K562 (cell line): ENCODE results near the gene TNFSF9. TPM values are rescaled to one million over a fixed set of nuclear protein-coding genes. Genes with fewer than 3 reads are reported as not detected.

ENCODE experiments used
- CHD1 ChIP-seq: fragments of 200-600 bp; sonication (generic); IDR thresholded peaks from one replicate; pipeline ENCODE4 v1.6.1; 2012; ENCODE audit warnings: mild to moderate bottlenecking, moderate library complexity, low read length, inconsistent platforms
- HNRNPK ChIP-seq: fragments of 200-400 bp; formaldehyde crosslinking; IDR thresholded peaks from one replicate; pipeline ENCODE4 v1.6.1; 2018; ENCODE audit warnings: mild to moderate bottlenecking, low read depth, low read length; ENCODE audit not compliant: poor library complexity, severe bottlenecking
- KDM1A ChIP-seq, 2 experiments: fragments of 450-650 bp; IDR thresholded peaks; 2 replicates each; pipeline ENCODE4 v1.6.1; 2016; ENCODE audit warnings: mild to moderate bottlenecking in 2 of 2
- NCOA4 ChIP-seq: fragments of 450-650 bp; IDR thresholded peaks from 2 replicates; pipeline ENCODE4 v1.6.1; 2018; ENCODE audit warnings: mild to moderate bottlenecking; ENCODE audit not compliant: partially characterized antibody
- SNRNP70 ChIP-seq: fragments of 200-400 bp; formaldehyde crosslinking; optimal IDR thresholded peaks from 2 replicates; pipeline ENCODE3; 2017; ENCODE audit warnings: low read depth, low read length
- polyA plus RNA-seq, 8 experiments: library from polyadenylated mRNA; depleted of rRNA in 4 of 8; stranded (reverse) in 5 of 8; unstranded in 3 of 8; fragments of >200 nt; fragmentation: Nextera tagmentation in 2 of 8; fragmentation: Illumina TruSeq in 1 of 8; extraction: Ambion mirVana in 2 of 8; extraction: Trizol in 1 of 8; gene quantifications; 2 replicates each; pipeline versions ENCODE4 v1.2.1 to v1.2.3, GENCODE V29; 2011 to 2014; ENCODE audit warnings: inconsistent platforms in 1 of 8, missing spikeins in 1 of 8
- total RNA-seq, 7 experiments: library from RNA; depleted of rRNA in 6 of 7; stranded (reverse); fragments of >200 nt in 6 of 7; fragmentation: Illumina TruSeq in 2 of 7; extraction: Trizol in 2 of 7; gene quantifications; 2 replicates each; pipeline versions ENCODE4 v1.2.1 to v1.2.3, GENCODE V29; 2011 to 2021; ENCODE audit warnings: low replicate concordance in 1 of 7
- TF ChIP-seq, protein P1 (sequence below): sonication (generic); formaldehyde crosslinking; IDR thresholded peaks from 2 replicates; pipeline ENCODE4 v1.8.1; 2023; ENCODE audit warnings: mild to moderate bottlenecking, missing genetic modification reagents
- TF ChIP-seq, protein P2 (sequence below): fragments of 250-450 bp; sonication (Bioruptor Pico); IDR thresholded peaks from 2 replicates; pipeline ENCODE4 v1.8.0; 2022; ENCODE audit warnings: inconsistent platforms
- TF ChIP-seq, protein P3 (sequence below), 2 experiments: fragments of 450-650 bp; formaldehyde crosslinking in 1 of 2; IDR thresholded peaks; 2 replicates each; pipeline versions ENCODE4 v1.4.0 to v1.6.1; 2014 to 2020; ENCODE audit warnings: mild to moderate bottlenecking in 2 of 2, borderline replicate concordance in 1 of 2, low read depth in 1 of 2
- TF ChIP-seq, protein P4 (sequence below): fragments of 450-650 bp; IDR thresholded peaks from 2 replicates; pipeline ENCODE4 v1.7.1; 2018; ENCODE audit warnings: mild to moderate bottlenecking, low read depth; ENCODE audit not compliant: partially characterized antibody
- TF ChIP-seq, protein P5 (sequence below): sonication (generic); formaldehyde crosslinking; IDR thresholded peaks from 2 replicates; pipeline ENCODE4 v1.8.1; 2023; ENCODE audit warnings: mild to moderate bottlenecking, missing genetic modification reagents

TNFSF9 gene
- total and polyA plus RNA-seq, 9 of the 15 experiments (the other 6 are each of a cell fraction or from before 2014, with no cell fraction given), result 1.4 to 17.9 (median 6.5) TPM

DNA sequence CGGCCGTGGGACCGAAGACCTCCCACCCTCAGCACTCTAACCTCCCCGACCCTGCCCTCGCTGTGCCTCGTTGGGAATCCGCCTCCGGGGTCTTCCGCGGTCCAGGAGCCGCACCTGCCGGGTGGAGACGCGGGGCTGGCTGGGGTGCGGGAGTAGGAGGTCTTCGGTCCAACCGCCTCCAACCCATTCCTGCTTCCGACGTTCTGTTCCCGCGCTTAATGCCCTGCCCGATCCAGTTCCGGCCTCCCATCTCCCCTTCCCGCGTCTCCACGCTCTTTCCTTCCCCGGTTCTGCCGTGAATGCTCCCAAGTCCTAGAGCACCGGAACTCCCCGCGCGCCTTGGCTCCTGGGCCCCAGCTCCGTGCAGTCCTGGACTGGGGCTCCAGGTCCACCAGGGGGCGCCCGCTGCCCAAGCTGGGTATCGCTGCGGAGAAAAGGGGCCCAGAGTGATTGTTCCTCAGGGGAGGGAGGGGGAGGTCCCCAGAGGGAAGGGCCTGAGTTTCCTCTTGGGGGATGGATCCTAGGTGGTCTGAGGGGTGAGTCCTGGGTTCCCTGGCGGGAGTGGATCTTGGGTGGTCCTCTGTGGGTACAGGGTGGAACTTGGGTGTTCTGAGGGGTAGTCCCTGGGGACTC lies 14.1 kb upstream of the TNFSF9 start (continued):
- TF ChIP-seq, protein P1, sequence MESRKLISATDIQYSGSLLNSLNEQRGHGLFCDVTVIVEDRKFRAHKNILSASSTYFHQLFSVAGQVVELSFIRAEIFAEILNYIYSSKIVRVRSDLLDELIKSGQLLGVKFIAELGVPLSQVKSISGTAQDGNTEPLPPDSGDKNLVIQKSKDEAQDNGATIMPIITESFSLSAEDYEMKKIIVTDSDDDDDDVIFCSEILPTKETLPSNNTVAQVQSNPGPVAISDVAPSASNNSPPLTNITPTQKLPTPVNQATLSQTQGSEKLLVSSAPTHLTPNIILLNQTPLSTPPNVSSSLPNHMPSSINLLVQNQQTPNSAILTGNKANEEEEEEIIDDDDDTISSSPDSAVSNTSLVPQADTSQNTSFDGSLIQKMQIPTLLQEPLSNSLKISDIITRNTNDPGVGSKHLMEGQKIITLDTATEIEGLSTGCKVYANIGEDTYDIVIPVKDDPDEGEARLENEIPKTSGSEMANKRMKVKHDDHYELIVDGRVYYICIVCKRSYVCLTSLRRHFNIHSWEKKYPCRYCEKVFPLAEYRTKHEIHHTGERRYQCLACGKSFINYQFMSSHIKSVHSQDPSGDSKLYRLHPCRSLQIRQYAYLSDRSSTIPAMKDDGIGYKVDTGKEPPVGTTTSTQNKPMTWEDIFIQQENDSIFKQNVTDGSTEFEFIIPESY, result no peak
- TF ChIP-seq, protein P2, sequence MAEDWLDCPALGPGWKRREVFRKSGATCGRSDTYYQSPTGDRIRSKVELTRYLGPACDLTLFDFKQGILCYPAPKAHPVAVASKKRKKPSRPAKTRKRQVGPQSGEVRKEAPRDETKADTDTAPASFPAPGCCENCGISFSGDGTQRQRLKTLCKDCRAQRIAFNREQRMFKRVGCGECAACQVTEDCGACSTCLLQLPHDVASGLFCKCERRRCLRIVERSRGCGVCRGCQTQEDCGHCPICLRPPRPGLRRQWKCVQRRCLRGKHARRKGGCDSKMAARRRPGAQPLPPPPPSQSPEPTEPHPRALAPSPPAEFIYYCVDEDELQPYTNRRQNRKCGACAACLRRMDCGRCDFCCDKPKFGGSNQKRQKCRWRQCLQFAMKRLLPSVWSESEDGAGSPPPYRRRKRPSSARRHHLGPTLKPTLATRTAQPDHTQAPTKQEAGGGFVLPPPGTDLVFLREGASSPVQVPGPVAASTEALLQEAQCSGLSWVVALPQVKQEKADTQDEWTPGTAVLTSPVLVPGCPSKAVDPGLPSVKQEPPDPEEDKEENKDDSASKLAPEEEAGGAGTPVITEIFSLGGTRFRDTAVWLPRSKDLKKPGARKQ (CRISPR knock-in tag), result no peak
- TF ChIP-seq CHD1 (peak; percentile 89), KDM1A (IDR thresholded peaks at IDR 0.05) (peak in 1 of 2 experiments; percentile 64; a peak in 1 of 4 replicates), NCOA4 (no peak), SNRNP70 (no peak), HNRNPK (no peak)
- TF ChIP-seq, protein P3, sequence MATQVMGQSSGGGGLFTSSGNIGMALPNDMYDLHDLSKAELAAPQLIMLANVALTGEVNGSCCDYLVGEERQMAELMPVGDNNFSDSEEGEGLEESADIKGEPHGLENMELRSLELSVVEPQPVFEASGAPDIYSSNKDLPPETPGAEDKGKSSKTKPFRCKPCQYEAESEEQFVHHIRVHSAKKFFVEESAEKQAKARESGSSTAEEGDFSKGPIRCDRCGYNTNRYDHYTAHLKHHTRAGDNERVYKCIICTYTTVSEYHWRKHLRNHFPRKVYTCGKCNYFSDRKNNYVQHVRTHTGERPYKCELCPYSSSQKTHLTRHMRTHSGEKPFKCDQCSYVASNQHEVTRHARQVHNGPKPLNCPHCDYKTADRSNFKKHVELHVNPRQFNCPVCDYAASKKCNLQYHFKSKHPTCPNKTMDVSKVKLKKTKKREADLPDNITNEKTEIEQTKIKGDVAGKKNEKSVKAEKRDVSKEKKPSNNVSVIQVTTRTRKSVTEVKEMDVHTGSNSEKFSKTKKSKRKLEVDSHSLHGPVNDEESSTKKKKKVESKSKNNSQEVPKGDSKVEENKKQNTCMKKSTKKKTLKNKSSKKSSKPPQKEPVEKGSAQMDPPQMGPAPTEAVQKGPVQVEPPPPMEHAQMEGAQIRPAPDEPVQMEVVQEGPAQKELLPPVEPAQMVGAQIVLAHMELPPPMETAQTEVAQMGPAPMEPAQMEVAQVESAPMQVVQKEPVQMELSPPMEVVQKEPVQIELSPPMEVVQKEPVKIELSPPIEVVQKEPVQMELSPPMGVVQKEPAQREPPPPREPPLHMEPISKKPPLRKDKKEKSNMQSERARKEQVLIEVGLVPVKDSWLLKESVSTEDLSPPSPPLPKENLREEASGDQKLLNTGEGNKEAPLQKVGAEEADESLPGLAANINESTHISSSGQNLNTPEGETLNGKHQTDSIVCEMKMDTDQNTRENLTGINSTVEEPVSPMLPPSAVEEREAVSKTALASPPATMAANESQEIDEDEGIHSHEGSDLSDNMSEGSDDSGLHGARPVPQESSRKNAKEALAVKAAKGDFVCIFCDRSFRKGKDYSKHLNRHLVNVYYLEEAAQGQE (IDR thresholded peaks at IDR 0.05; ENCODE audit: borderline replicate concordance), result peak; percentile 95
- TF ChIP-seq, protein P3 (CRISPR knock-in tag; IDR thresholded peaks at IDR 0.05; ENCODE audit: low read depth), result peak; percentile 59; the same call in 1 of the 2 replicates
- TF ChIP-seq, protein P4, sequence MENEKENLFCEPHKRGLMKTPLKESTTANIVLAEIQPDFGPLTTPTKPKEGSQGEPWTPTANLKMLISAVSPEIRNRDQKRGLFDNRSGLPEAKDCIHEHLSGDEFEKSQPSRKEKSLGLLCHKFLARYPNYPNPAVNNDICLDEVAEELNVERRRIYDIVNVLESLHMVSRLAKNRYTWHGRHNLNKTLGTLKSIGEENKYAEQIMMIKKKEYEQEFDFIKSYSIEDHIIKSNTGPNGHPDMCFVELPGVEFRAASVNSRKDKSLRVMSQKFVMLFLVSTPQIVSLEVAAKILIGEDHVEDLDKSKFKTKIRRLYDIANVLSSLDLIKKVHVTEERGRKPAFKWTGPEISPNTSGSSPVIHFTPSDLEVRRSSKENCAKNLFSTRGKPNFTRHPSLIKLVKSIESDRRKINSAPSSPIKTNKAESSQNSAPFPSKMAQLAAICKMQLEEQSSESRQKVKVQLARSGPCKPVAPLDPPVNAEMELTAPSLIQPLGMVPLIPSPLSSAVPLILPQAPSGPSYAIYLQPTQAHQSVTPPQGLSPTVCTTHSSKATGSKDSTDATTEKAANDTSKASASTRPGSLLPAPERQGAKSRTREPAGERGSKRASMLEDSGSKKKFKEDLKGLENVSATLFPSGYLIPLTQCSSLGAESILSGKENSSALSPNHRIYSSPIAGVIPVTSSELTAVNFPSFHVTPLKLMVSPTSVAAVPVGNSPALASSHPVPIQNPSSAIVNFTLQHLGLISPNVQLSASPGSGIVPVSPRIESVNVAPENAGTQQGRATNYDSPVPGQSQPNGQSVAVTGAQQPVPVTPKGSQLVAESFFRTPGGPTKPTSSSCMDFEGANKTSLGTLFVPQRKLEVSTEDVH, result peak; percentile 41
- TF ChIP-seq, protein P5, sequence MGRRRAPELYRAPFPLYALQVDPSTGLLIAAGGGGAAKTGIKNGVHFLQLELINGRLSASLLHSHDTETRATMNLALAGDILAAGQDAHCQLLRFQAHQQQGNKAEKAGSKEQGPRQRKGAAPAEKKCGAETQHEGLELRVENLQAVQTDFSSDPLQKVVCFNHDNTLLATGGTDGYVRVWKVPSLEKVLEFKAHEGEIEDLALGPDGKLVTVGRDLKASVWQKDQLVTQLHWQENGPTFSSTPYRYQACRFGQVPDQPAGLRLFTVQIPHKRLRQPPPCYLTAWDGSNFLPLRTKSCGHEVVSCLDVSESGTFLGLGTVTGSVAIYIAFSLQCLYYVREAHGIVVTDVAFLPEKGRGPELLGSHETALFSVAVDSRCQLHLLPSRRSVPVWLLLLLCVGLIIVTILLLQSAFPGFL (CRISPR knock-in tag), result no peak
